OCI-LY3 (cell line): ENCODE results near the gene LYZL6.
A peak's percentile ranks its signal among the peaks of the same experiment; 100 is the strongest.

Experiments used
- H2AFZ ChIP-seq: fragments of 200-600, 300-600 bp; shearing (Covaris generic); 2 replicates; pipeline ENCODE4 v1.6.0; 2014; ENCODE audit warnings: antibody characterized with exemption, low read depth, low read length
- H3K27ac ChIP-seq: fragments of 200-600, 300-600 bp; sonication (generic); 2 replicates; pipeline ENCODE4 v1.5.1; 2014; ENCODE audit warnings: mild to moderate bottlenecking, low read length, moderate library complexity, mixed read lengths
- H3K27me3 ChIP-seq: fragments of 200-600, 300-600 bp; sonication (generic); 2 replicates; pipeline ENCODE4 v1.6.1; 2014; ENCODE audit warnings: low read depth, low read length, mixed read lengths
- H3K36me3 ChIP-seq: fragments of 200-600, 300-600 bp; sonication (generic); replicated peaks from 2 replicates; pipeline ENCODE3; 2014; ENCODE audit warnings: low read depth, low read length, mixed read lengths
- H3K4me1 ChIP-seq: fragments of 300-600, 200-600 bp; sonication (generic); 2 replicates; pipeline ENCODE4 v1.6.1; 2014; ENCODE audit warnings: low read length, mixed read lengths
- H3K4me2 ChIP-seq: fragments of 200-600, 300-600 bp; sonication (generic); 2 replicates; pipeline ENCODE4 v1.6.1; 2014; ENCODE audit warnings: low read length, mixed read lengths
- H3K4me3 ChIP-seq: fragments of 300-600, 200-600 bp; sonication (generic); 2 replicates; pipeline ENCODE4 v1.5.1; 2014; ENCODE audit warnings: antibody characterized with exemption, mild to moderate bottlenecking, low read length, moderate library complexity
- H3K79me2 ChIP-seq: fragments of 300-600, 200-600 bp; shearing (Covaris generic); 2 replicates; pipeline ENCODE4 v1.6.1; 2014; ENCODE audit warnings: mild to moderate bottlenecking, low read length, mixed read lengths
- H3K9ac ChIP-seq: fragments of 300-600, 200-600 bp; shearing (Covaris generic); 2 replicates; pipeline ENCODE4 v1.6.0; 2014; ENCODE audit warnings: mild to moderate bottlenecking, low read length, moderate library complexity
- H3K9me3 ChIP-seq: fragments of 200-600, 300-600 bp; shearing (Covaris generic); 2 replicates; pipeline ENCODE4 v1.6.1; 2014; ENCODE audit warnings: low read length, mixed read lengths; ENCODE audit not compliant: insufficient read depth
- H4K20me1 ChIP-seq: fragments of 200-600, 300-600 bp; sonication (generic); 2 replicates; pipeline ENCODE4 v1.6.1; 2016; ENCODE audit warnings: low read length, mixed read lengths; ENCODE audit not compliant: insufficient read depth
- CTCF ChIP-seq: fragments of 200-600, 300-600 bp; sonication (generic); IDR thresholded peaks from 2 replicates; pipeline ENCODE4 v1.5.1; 2014; ENCODE audit warnings: antibody characterized with exemption, low read length, low read depth
- EZH2phosphoT487 ChIP-seq: fragments of 200-600 bp; shearing (Covaris generic); IDR thresholded peaks from 2 replicates; pipeline ENCODE4 v1.6.1; 2018; ENCODE audit warnings: antibody characterized with exemption, mixed run types, low read depth

The LYZL6 gene

GRCh38 chr17:35932586-35932985 is 10.9 kb downstream of the LYZL6 start:
- no peaks in the 10 kb centered on the region for H3K79me2 ChIP-seq
- H3K4me1 ChIP-seq, result peaks cover 19% of the 10 kb centered on the region
- H3K36me3 ChIP-seq, result no peaks in the 10 kb centered on the region
- H3K9ac ChIP-seq, result no peak overlapping the region
- H2AFZ ChIP-seq, result no peak overlapping the region
- H3K27ac ChIP-seq, result no peak overlapping the region
- H3K4me3 ChIP-seq, result no peak overlapping the region
- H3K4me2 ChIP-seq, result no peak overlapping the region
- TF ChIP-seq CTCF, result no peak
- TF ChIP-seq EZH2phosphoT487, result no peak
- H3K27me3 ChIP-seq, result peaks cover 8% of the 10 kb centered on the region
- H4K20me1 ChIP-seq, result no peaks in the 10 kb centered on the region
- no peaks in the 10 kb centered on the region for H3K9me3 ChIP-seq

- H3K9me3 ChIP-seq, result no peaks in the 10 kb centered on the region
- H4K20me1 ChIP-seq, result no peaks in the 10 kb centered on the region
- H2AFZ ChIP-seq, result no peak overlapping the region
- no peak overlapping the region for H3K9ac ChIP-seq
- TF ChIP-seq EZH2phosphoT487, result no peak
- TF ChIP-seq CTCF, result no peak
- H3K79me2 ChIP-seq, result no peaks in the 10 kb centered on the region
- H3K27ac ChIP-seq, result no peak overlapping the region
- H3K27me3 ChIP-seq, result peaks cover 8% of the 10 kb centered on the region
- no peaks in the 10 kb centered on the region for H3K36me3 ChIP-seq
- H3K4me2 ChIP-seq, result no peak overlapping the region
- no peak overlapping the region for H3K4me3 ChIP-seq
- peaks cover 22% of the 10 kb centered on the region for H3K4me1 ChIP-seq
These were observed 11.6 kb downstream of the LYZL6 start for GRCh38 chr17:35931794-35932425.

GRCh38 chr17:35930211-35931065 is 13.1 kb downstream of the LYZL6 start, which contains the start of gene RDM1:
RDM1 (minus strand) TSS chr17:35930773; CDS start chr17:35930727, 46 bp downstream.
- Histone ChIP-seq H2AFZ (peak within 1 kb of the TSS; percentile 82), H3K9me3 (no peaks in the 10 kb centered on the region), H3K27me3 (peaks cover 8% of the 10 kb centered on the region), H3K36me3 (peaks cover 2% of the 10 kb centered on the region), H3K4me3 (peak within 1 kb of the TSS; percentile 76), H3K79me2 (no peaks in the 10 kb centered on the region), H3K27ac (0 out of 2 replicates have a peak within 1 kb of the TSS, but pooled peaks have one; percentile 15), H4K20me1 (no peaks in the 10 kb centered on the region), H3K9ac (peak within 1 kb of the TSS; percentile 77), H3K4me1 (peaks cover 22% of the 10 kb centered on the region), H3K4me2 (peak within 1 kb of the TSS; percentile 68)
- no peak for TF ChIP-seq CTCF
- TF ChIP-seq EZH2phosphoT487, result no peak

- H3K27ac ChIP-seq, result no peak overlapping the region
These were observed 15.8 kb downstream of the LYZL6 start for GRCh38 chr17:35927714-35928113.

More at GRCh38 chr17:35927714-35928113, 15.8 kb downstream of the LYZL6 start:
- H3K9ac ChIP-seq, result no peak overlapping the region
- no peaks in the 10 kb centered on the region for H3K27me3 ChIP-seq
- H3K79me2 ChIP-seq, result no peaks in the 10 kb centered on the region
- no peaks in the 10 kb centered on the region for H4K20me1 ChIP-seq
- H3K36me3 ChIP-seq, result peaks cover 24% of the 10 kb centered on the region
- TF ChIP-seq CTCF (no peak), EZH2phosphoT487 (no peak)
- no peak overlapping the region for H3K4me3 ChIP-seq
- H3K4me2 ChIP-seq, result no peak overlapping the region
- no peaks in the 10 kb centered on the region for H3K9me3 ChIP-seq
- H2AFZ ChIP-seq, result no peak overlapping the region
- H3K4me1 ChIP-seq, result peaks cover 36% of the 10 kb centered on the region
